ELR (cell line): ENCODE results near the gene FAM135A.
A peak's percentile ranks its signal among the peaks of the same experiment; 100 is the strongest.

Experiments used
- DNase-seq: peaks from one replicate; pipeline ENCODE4 v3.0.0-alpha.2; 2015; ENCODE audit warnings: low read depth

Gene FAM135A

GRCh38 chr6:70413114-70413991 lies at the start of gene FAM135A:
TSS of gene FAM135A (plus strand) at chr6:70413508. CDS start at chr6:70428343, 14,835 bp downstream.
- peak; percentile 98 for DNase-seq

- DNase-seq = no peak
These were observed 49.4 kb upstream of the FAM135A start for GRCh38 chr6:70363741-70364493.

- DNase-seq = peak; percentile 76
These were observed 43.9 kb upstream of the FAM135A start for GRCh38 chr6:70369332-70369950.

GRCh38 chr6:70370496-70370895 lies 42.8 kb upstream of the FAM135A start:
- DNase-seq = no peak

- peak; percentile 93 for DNase-seq
These were observed 41.7 kb upstream of the FAM135A start for GRCh38 chr6:70371454-70372105.

- DNase-seq = peak; percentile 79
These were observed 38.1 kb upstream of the FAM135A start for GRCh38 chr6:70375166-70375565.

GRCh38 chr6:70375882-70376281 lies 37.4 kb upstream of the FAM135A start:
- peak; percentile 28 for DNase-seq

GRCh38 chr6:70376628-70377027 lies 36.7 kb upstream of the FAM135A start:
- no peak for DNase-seq

GRCh38 chr6:70377372-70377771 lies 35.9 kb upstream of the FAM135A start:
- DNase-seq = no peak

GRCh38 chr6:70379473-70380013 lies 33.8 kb upstream of the FAM135A start:
- no peak for DNase-seq

GRCh38 chr6:70380252-70380651 lies 33.1 kb upstream of the FAM135A start:
- DNase-seq = no peak

- DNase-seq = no peak
These were observed 32.4 kb upstream of the FAM135A start for GRCh38 chr6:70380771-70381416.

GRCh38 chr6:70381417-70381782 lies 31.9 kb upstream of the FAM135A start:
- no peak for DNase-seq

- no peak for DNase-seq
These were observed 27.4 kb upstream of the FAM135A start for GRCh38 chr6:70385901-70386300.

- no peak for DNase-seq
These were observed 24.5 kb upstream of the FAM135A start for GRCh38 chr6:70388814-70389213.

- DNase-seq = no peak
These were observed 24.0 kb upstream of the FAM135A start for GRCh38 chr6:70389261-70389660.

- no peak for DNase-seq
These were observed 23.2 kb upstream of the FAM135A start for GRCh38 chr6:70390067-70390466.

- no peak for DNase-seq
These were observed 21.8 kb upstream of the FAM135A start for GRCh38 chr6:70391492-70391891.

GRCh38 chr6:70394518-70395300 lies 18.6 kb upstream of the FAM135A start:
- no peak for DNase-seq

GRCh38 chr6:70395301-70395672 lies 18.0 kb upstream of the FAM135A start:
- DNase-seq = no peak

GRCh38 chr6:70396163-70396562 lies 17.1 kb upstream of the FAM135A start:
- DNase-seq = no peak
